DMS114 treated with DMSO at 0.1 percent for 48 hours (cell line): ENCODE measurements around the gene BORCS6.
"Not testable (repeated sequence)": the region's sequence is repeated elsewhere in the genome, so short reads cannot be mapped to it uniquely, and the experiment has no call there.

ENCODE experiments used
- DNase-seq: peaks from one replicate; lab custom pipeline; 2025; ENCODE audit not compliant: unreplicated experiment; lab: John Stamatoyannopoulos, UW

BORCS6 gene

GRCh38 chr17:8175795-8176196 lies 14.2 kb downstream of the BORCS6 start:
- peak; percentile 60 for DNase-seq

- DNase-seq = no peak
These were observed 16.1 kb downstream of the BORCS6 start for GRCh38 chr17:8173871-8174322.

GRCh38 chr17:8173056-8173870 lies 16.7 kb downstream of the BORCS6 start:
- peak; percentile 94 for DNase-seq

GRCh38 chr17:8170186-8170585 lies 19.8 kb downstream of the BORCS6 start:
- DNase-seq = not testable (repeated sequence)

DNA sequence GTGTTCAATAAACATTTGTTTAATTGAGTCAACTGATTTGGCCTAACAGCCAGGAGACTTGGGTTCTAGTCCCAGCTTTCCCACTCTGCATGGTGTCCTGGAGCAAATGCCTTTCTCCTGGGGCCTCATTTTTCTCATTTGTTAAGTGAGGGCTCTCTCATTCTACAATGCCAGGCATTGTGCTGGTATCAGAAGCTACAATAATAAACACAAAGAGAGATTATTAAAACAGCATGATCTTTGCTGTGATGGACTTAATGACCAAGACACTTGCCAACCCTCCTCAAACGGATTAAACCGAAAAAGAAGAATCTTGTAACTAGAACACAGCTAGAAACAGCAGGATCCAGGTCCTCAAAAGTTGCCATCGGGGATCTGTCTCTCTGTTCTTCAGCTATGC lies 22.5 kb downstream of the BORCS6 start:
- DNase-seq = no peak

DNA sequence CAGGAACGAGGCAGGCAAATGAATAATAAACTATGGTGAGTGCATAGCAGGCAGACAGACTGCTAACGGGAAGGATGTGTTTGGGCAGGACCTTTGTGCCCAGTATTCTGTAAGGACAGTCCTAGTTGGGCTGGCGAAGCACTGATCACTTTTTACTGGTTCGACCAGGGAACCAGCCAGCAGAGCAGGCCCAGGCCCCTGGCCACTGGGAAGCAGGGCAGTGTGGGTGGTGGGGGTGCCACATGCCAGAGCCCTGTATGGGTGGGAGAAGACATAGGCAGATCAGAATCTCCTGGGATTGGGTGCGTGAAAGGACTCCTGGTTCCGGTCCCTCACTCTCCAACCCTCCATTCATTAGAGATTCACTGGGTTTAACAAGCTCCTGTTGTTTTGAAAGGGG lies 23.2 kb downstream of the BORCS6 start:
- no peak for DNase-seq

GRCh38 chr17:8164815-8165131 lies 25.2 kb downstream of the BORCS6 start:
- no peak for DNase-seq

- DNase-seq = no peak
These were observed 25.8 kb downstream of the BORCS6 start for GRCh38 chr17:8163978-8164814.

GRCh38 chr17:8162997-8163977 lies 26.7 kb downstream of the BORCS6 start:
- no peak for DNase-seq

GRCh38 chr17:8162233-8162996 lies 27.6 kb downstream of the BORCS6 start, which contains the start of gene VAMP2:
TSS of gene VAMP2 (minus strand) at chr17:8162948. CDS start at chr17:8162879, 69 bp downstream.
- no peak for DNase-seq

DNA sequence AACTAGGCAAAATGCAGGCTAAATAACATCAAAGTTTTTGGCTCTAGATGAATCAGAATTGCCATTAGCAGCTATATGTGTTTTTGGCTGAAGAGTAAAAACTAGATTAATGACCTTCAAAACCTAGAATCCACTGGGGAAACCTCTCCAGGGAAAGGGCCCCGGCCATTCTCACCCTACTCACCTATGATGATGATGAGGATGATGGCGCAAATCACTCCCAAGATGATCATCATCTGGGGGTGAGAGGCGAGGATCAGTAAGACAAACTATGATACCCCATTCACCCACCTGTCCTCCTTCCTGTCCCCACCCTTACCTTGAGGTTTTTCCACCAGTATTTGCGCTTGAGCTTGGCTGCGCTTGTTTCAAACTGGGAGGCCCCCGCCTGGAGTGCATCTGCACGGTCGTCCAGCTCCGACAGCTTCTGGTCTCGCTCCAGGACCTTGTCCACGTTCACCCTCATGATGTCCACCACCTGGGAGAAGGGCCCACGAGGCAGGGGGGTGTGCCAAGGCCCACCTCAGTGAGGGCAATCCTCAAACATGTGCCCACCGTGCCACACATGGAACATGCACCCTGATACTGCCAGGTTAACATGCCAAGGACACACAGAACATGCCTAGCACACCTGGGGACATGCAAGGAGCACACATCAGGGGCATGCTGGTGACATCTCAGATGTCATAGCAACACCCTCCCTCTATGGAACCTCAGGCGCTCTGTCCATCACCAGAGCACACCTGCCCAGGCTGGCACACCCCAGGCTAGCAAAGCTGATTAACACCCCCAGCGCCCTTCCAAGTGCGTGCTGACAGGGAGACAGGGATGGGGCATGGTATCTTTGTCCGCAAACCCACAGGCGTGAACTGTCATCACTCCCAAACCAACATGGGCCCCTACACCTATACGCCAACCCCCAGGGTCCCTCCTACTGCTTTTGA lies 28.4 kb downstream of the BORCS6 start:
- DNase-seq = no peak

DNA sequence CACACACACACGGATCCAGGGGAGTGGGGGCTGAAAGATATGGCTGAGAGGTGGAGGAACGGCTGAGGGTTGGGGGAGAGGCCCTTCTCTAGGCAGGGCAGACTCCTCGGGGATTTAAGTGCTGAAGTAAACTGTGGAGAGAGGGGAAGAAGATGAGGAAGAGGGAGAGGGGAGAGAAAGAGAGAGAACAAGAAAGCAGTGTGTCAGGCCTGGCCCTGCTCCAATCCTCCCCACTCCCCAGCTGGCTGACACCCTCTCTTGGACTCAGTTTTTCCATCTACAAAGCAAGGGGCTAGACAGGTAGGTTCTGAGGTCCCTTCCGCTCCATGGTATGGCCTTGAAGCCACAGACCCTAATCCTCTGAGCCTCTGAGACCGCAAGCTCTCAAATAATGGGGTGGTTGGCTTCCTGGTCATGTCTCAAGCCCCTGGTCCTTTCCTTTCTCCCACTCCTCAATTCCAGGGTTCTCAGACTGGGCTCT lies 29.2 kb downstream of the BORCS6 start:
- DNase-seq = no peak

DNA sequence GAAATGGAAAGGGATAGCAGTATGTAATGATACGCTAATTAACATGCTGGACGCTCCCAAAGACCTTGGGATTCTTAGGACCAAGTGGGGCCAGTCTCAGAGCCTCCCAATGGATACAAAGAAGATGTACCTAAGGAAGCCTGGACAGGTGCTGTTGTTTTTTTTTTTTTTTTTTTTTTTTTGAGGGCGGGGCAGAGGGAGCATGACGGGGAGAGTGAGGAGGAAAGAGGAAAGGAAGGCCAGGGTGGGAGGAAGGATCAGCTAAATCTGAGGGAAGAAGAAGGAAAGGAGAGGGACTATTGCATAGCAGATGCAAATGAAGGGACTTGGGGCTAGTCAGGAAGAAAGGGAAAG lies 29.8 kb downstream of the BORCS6 start:
- DNase-seq = no peak

- no peak for DNase-seq
These were observed 30.3 kb downstream of the BORCS6 start for GRCh38 chr17:8159459-8160223.

DNA sequence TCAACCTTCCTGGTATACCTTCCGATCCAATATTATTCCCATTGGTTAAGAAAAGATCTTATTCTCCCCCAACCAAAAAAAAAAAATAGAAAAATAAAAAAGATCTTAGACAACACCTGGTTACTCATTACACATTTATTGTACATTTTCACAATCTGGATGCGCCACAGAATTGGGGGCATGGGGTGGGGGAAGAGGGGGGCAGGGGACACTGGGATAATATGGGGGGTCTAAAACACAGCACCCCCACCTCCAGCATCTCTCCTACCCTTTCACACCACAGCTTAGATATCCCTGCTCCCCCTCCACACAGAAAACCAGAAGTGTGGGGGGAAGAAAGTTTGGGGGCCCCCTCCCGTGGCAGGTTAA lies 31.0 kb downstream of the BORCS6 start:
- no peak for DNase-seq

DNA sequence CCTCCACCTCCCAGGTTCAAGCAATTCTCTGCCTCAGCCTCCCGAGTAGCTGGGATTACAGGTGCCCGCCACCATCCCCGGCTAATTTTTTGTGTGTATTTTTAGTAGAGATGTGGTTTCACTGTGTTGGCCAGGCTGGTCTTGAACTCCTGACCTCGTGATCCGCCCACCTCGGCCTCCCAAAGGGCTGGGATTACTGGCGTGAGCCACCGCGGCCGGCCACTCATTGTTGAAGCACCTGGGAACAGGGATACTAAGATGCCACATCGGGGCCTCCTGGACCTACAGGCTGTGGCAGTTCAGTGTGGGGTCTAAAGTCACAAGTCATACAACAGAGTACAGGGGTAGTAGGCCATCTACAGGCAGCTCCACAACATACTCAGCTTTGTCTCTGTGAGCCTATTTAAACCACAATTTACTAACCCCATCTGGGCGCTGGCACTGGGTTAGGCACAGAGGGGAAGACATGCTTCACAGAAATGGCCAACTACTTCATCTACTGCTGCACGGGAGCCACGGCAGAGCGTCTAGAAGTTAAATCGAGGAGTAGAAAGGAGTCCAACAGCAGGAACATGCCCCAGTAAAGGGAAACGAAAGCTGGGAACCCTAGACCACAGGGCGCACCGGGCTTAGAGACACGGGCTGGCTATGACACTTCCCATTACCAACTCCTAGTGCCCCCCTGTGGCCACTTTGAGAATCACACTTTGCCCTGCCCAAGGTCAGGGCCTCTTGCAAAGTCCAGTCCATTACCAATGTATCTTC lies 31.5 kb downstream of the BORCS6 start:
- peak; percentile 71 for DNase-seq

DNA sequence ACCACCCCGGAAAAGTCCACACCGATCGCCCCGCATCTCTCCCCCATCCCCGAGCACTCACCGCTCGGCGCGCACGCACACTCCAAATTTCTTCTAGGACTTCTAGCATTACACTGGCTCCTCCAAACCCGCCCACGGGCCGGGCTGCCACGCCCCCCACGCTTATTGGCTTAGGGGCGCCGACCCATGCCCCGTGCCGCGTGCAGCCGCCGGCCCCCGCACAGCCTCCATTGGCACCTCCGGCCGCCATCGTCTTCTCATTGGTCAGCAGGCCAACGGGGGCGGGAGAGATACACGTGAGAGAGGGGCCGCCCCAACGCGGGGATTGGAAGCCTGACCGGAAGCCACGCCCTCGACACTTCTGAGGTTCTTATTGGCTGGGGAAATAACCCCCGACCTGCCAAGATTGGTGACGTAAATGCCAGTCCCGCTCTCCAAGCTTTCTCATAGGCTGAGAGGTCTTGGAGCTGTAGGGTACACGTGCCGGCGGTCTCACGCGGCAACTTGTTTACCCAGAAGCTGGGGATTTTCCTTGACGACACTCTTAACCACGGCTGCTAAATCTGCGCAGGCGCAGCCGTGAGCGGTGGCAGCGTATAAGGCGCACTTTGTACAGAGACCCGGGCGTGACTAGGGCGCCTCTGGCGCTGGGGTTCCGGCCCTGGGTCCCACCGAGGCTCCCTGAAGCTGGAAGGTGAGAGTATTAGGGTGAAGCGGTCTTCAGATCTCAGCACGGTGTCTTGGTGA lies 33.6 kb downstream of the BORCS6 start:
- DNase-seq = peak; percentile 98
